Posterior vena cava (tissue), 2 donors: ENCODE data around the gene OR2AP1. TPM values are rescaled to one million over a fixed set of nuclear protein-coding genes. Genes with fewer than 3 reads are reported as not detected.

Experiments used
- total RNA-seq, 2 donors: library from RNA; stranded (reverse); fragmentation: NEBNext Ultra II Directional; extraction: Animal tissue kit (Norgen Biotek cat#: 25700); gene quantifications; one replicate each; pipeline ENCODE4 v1.2.1, GENCODE V29; 2021
- donor health status: DM: yes; HTN: yes; CAD: no.
- donor health status: DM: yes; HTN: yes; CAD: no.

The OR2AP1 gene
- total RNA-seq, 2 donors from 2014 or later, result not detected

Other genes with a start within 250 kb of the OR2AP1 start
- not detected for gene OR6C3, start 241.7 kb upstream of the OR2AP1 start, total RNA-seq
- not detected for gene OR6C75, start 209.5 kb upstream of the OR2AP1 start, total RNA-seq
- not detected for gene OR6C65, start 171.9 kb upstream of the OR2AP1 start, total RNA-seq
- not detected for gene OR6C76, start 146.2 kb upstream of the OR2AP1 start, total RNA-seq
- not detected for gene OR6C2, start 128.4 kb upstream of the OR2AP1 start, total RNA-seq
- gene OR6C70, start 102.3 kb upstream of the OR2AP1 start, total RNA-seq, result not detected
- not detected for gene OR6C68, start 80.1 kb upstream of the OR2AP1 start, total RNA-seq
- not detected for gene OR6C4, start 22.9 kb upstream of the OR2AP1 start, total RNA-seq
- gene OR10P1, start 64.4 kb downstream of the OR2AP1 start, total RNA-seq, result not detected
- 100 to 1,000 TPM; 497 to 570 TPM for gene ITGA7, start 135.4 kb downstream of the OR2AP1 start, total RNA-seq
- 100 to 1,000 TPM; 115 to 118 TPM for gene BLOC1S1, start 143.6 kb downstream of the OR2AP1 start, total RNA-seq
- gene RDH5, start 147.9 kb downstream of the OR2AP1 start, total RNA-seq, result 10 to 100 TPM; 19.2 to 39.7 TPM
- gene CD63, start 156.5 kb downstream of the OR2AP1 start, total RNA-seq, result 1,000 to 10,000 TPM; 1,385 to 1,570 TPM
- 10 to 100 TPM in 1 of 2 donors, 1 to 10 TPM in 1; 8.4 to 11.0 TPM for gene GDF11, start 170.7 kb downstream of the OR2AP1 start, total RNA-seq
- 10 to 100 TPM; 47.8 to 49.8 TPM for gene SARNP, start 245.3 kb downstream of the OR2AP1 start, total RNA-seq
- gene ORMDL2, start 245.6 kb downstream of the OR2AP1 start, total RNA-seq, result 10 to 100 TPM; 27.3 to 31.1 TPM